ENCODE results near the gene EDC3. TPM values are rescaled to one million over a fixed set of nuclear protein-coding genes. Genes with fewer than 3 reads are reported as not detected.
"Not testable (repeated sequence)": the region's sequence is repeated elsewhere in the genome, so short reads cannot be mapped to it uniquely, and the experiment has no call there.

The EDC3 gene
- total and polyA plus RNA-seq, 8 donors, result 27.9 to 43.6 (median 36.7) TPM

- Histone ChIP-seq H3K4me3 (no peak overlapping the region), H3K9me3 (no peaks in the 10 kb centered on the region), H3K27ac (no peak overlapping the region), H3K4me1 (no peaks in the 10 kb centered on the region), H3K27me3 (no peaks in the 10 kb centered on the region), H3K36me3 (peaks cover 0 to 99% of the 10 kb centered on the region in 2 donors)
- no peak for TF ChIP-seq CTCF (IDR thresholded peaks at IDR 0.05)
- DNase-seq (no peak), ATAC-seq (no peak)
- intact Hi-C loops (cut with DNase I), result loop anchor here (10.0 kb wide), 2 partner anchors 134 to 324 kb away; partner anchors contain the start of gene RPP25 (in 1 of the 2)
Measured at GRCh38 chr15:74631087-74631385, 64.8 kb downstream of the EDC3 start.

- DNase-seq (no peak), ATAC-seq (no peak)
- Histone ChIP-seq H3K4me3 (no peak overlapping the region), H3K27ac (no peak overlapping the region), H3K4me1 (no peaks in the 10 kb centered on the region), H3K9me3 (no peaks in the 10 kb centered on the region), H3K27me3 (no peaks in the 10 kb centered on the region), H3K36me3 (peaks cover 0 to 99% of the 10 kb centered on the region in 2 donors)
- intact Hi-C loops (cut with DNase I), result loop anchor here (10.0 kb wide), 2 partner anchors 134 to 324 kb away; partner anchors contain the start of gene RPP25 (in 1 of the 2)
- no peak for TF ChIP-seq CTCF (IDR thresholded peaks at IDR 0.05)
Measured at GRCh38 chr15:74630284-74631086, 65.3 kb downstream of the EDC3 start.

- H3K4me1 ChIP-seq, H3K9me3 ChIP-seq, H3K4me3 ChIP-seq, H3K27me3 ChIP-seq, ATAC-seq, DNase-seq, H3K27ac ChIP-seq: not testable (repeated sequence)
- intact Hi-C loops (cut with DNase I), result loop anchor here (10.0 kb wide), 2 partner anchors 135 to 325 kb away; partner anchors contain the start of gene RPP25 (in 1 of the 2)
- peaks cover 0 to 99% of the 10 kb centered on the region in 2 donors for H3K36me3 ChIP-seq
Measured at GRCh38 chr15:74629696-74630095, 66.1 kb downstream of the EDC3 start.

- H3K36me3 ChIP-seq, result peaks cover 0 to 99% of the 10 kb centered on the region in 2 donors
- no peak for ATAC-seq
- intact Hi-C loops (cut with DNase I), result no loop called here
Measured at GRCh38 chr15:74628949-74629348, 66.9 kb downstream of the EDC3 start.

GRCh38 chr15:74628199-74628598 is 67.6 kb downstream of the EDC3 start:
- DNase-seq, result no peak
- no peak overlapping the region for H3K27ac ChIP-seq
- peaks cover 0 to 99% of the 10 kb centered on the region in 2 donors for H3K36me3 ChIP-seq
- no peak for ATAC-seq
- H3K9me3 ChIP-seq, result no peaks in the 10 kb centered on the region
- H3K4me3 ChIP-seq, result no peak overlapping the region
- intact Hi-C loops (cut with DNase I), result no loop called here
- no peaks in the 10 kb centered on the region for H3K27me3 ChIP-seq
- TF ChIP-seq CTCF (IDR thresholded peaks at IDR 0.05), result no peak
- H3K4me1 ChIP-seq, result peaks cover 0 to 5% of the 10 kb centered on the region in 2 donors

More at GRCh38 chr15:74628949-74629348, 66.9 kb downstream of the EDC3 start:
- DNase-seq, result no peak
- no peaks in the 10 kb centered on the region for H3K4me1 ChIP-seq
- H3K27me3 ChIP-seq, result no peaks in the 10 kb centered on the region
- no peak overlapping the region for H3K27ac ChIP-seq
- H3K4me3 ChIP-seq, result no peak overlapping the region
- no peaks in the 10 kb centered on the region for H3K9me3 ChIP-seq
- no peak for TF ChIP-seq CTCF (IDR thresholded peaks at IDR 0.05)

All from left lung (tissue), 10 donors.